Measurements from ENCODE around the gene THOC6. TPM values are rescaled to one million over a fixed set of nuclear protein-coding genes. Genes with fewer than 3 reads are reported as not detected.

Gene THOC6
- total RNA-seq, 1 experiment from 2014 or later, result 68.2 TPM

- Mint-ChIP-seq H3K9me3 (no peaks in the 10 kb centered on the region; a peak in 2 of 5 replicates), H3K27me3 (ENCODE audit: low read depth) (peaks cover 9% of the 10 kb centered on the region), H3K36me3 (ENCODE audit: insufficient read depth in 1 of 3, low read depth in 3 of 3) (peaks cover 15 to 42% (median 32%) of the 10 kb centered on the region in 3 experiments), H3K27ac (peak overlapping the region; percentile 98 to 100 (median 99); a peak in 5 of 7 replicates), H3K4me3 (peak overlapping the region; percentile 93 to 96), H3K4me1 (peaks cover 24 to 50% of the 10 kb centered on the region in 2 experiments)
- H3K79me1 ChIP-seq (ENCODE audit: insufficient read depth, low read depth, low read length, poor library complexity, severe bottlenecking), result no peaks in the 10 kb centered on the region
- peaks cover 2% of the 10 kb centered on the region; the same call in 1 of the 2 replicates for H3K4me1 ChIP-seq (ENCODE audit: insufficient read depth, low read length)
- no peak for DNase-seq
- no peak overlapping the region for H2BK12ac ChIP-seq (ENCODE audit: insufficient read length, low read depth, low read length)
- H4K91ac ChIP-seq (ENCODE audit: insufficient read length, low read depth, low read length), result no peak overlapping the region
- no peak overlapping the region for H2BK120ac ChIP-seq (ENCODE audit: low read depth, low read length, poor library complexity, severe bottlenecking)
- no peak overlapping the region for H3T11ph ChIP-seq (ENCODE audit: low read length)
- H2BK15ac ChIP-seq (ENCODE audit: low read depth, low read length), result no peak overlapping the region
- no peak for TF ChIP-seq CTCF (conservative IDR thresholded peaks at IDR 0.05)
- no peak overlapping the region for H2AFZ ChIP-seq (ENCODE audit: low read length)
- H4K5ac ChIP-seq (ENCODE audit: insufficient read length, low read depth, low read length), result no peak overlapping the region
- peaks cover 26% of the 10 kb centered on the region for H3K23me2 ChIP-seq (ENCODE audit: insufficient read length, low read depth, low read length, poor library complexity, severe bottlenecking)
- no peak overlapping the region for H3K23ac ChIP-seq (ENCODE audit: insufficient read length, low read depth, low read length)
- H3K56ac ChIP-seq (ENCODE audit: insufficient read length, low read depth, low read length), result no peak overlapping the region
- no peak overlapping the region for H3K27ac ChIP-seq (ENCODE audit: insufficient read length, low read depth, low read length)
- H3K14ac ChIP-seq (ENCODE audit: insufficient read depth, low read length), result no peak overlapping the region
- peak overlapping the region; percentile 21 for H3K9ac ChIP-seq (ENCODE audit: extremely low read depth, insufficient read length, low read length)
- no peaks in the 10 kb centered on the region for H3K9me3 ChIP-seq (ENCODE audit: control insufficient read depth, low read depth, low read length)
- peak overlapping the region; percentile 51 for H3K4me2 ChIP-seq (ENCODE audit: insufficient read depth, insufficient read length, low read length)
- no peak overlapping the region for H3K4ac ChIP-seq (ENCODE audit: low read depth, low read length)
- H2BK5ac ChIP-seq (ENCODE audit: insufficient read length, low read length), result no peak overlapping the region
- H4K8ac ChIP-seq (replicated peaks; ENCODE audit: insufficient read length, low read depth, low read length), result no peak overlapping the region
- no CpG with 5 or more reads among the region's 6 CpGs for WGBS (ENCODE audit: extremely low coverage, insufficient read length, low lambda C conversion rate)
- no peak overlapping the region for H3K18ac ChIP-seq (ENCODE audit: insufficient read length, low read depth, low read length)
- H2BK20ac ChIP-seq (ENCODE audit: low read depth, low read length, poor library complexity, severe bottlenecking), result no peak overlapping the region
- no peak overlapping the region for H2AK5ac ChIP-seq (ENCODE audit: insufficient read length, low read length)
- no peaks in the 10 kb centered on the region; the same call in 1 of the 2 replicates for H3K79me2 ChIP-seq (ENCODE audit: insufficient read depth, low read length)
- H4K20me1 ChIP-seq (ENCODE audit: control insufficient read depth, insufficient read depth, insufficient read length), result no peaks in the 10 kb centered on the region
- H3K27me3 ChIP-seq (ENCODE audit: insufficient read depth, low read length), result no peaks in the 10 kb centered on the region
Observed at GRCh38 chr16:3023415-3023668, 493 bp upstream of the THOC6 start.

Data from H9 (cell line).